Breast epithelium (tissue), 4 donors: Measurements from ENCODE around the gene LTV1. TPM values are rescaled to one million over a fixed set of nuclear protein-coding genes. Genes with fewer than 3 reads are reported as not detected.
"Not testable (repeated sequence)": the region's sequence is repeated elsewhere in the genome, so short reads cannot be mapped to it uniquely, and the experiment has no call there.

Experiments
- DNase-seq, 2 donors: peaks; one replicate each; pipeline ENCODE4 v3.0.0-alpha.2; 2019; ENCODE audit warnings: low spot score in 2 of 2
- H3K27ac ChIP-seq, 2 donors: fragments of 200-600 bp; sonication (generic) in 1 of 2; one replicate each; pipeline ENCODE4 v1.5.1; 2016 to 2019; ENCODE audit warnings: mild to moderate bottlenecking in 1 of 2
- H3K27me3 ChIP-seq, 2 donors: fragments of 200-600 bp; sonication (generic) in 1 of 2; one replicate each; pipeline versions ENCODE4 v1.5.1 to v1.6.0; 2017 to 2019; ENCODE audit warnings: control low read depth in 1 of 2, mild to moderate bottlenecking in 1 of 2
- H3K36me3 ChIP-seq: fragments of 200-600 bp; one replicate; pipeline ENCODE4 v1.5.1; 2019
- H3K4me1 ChIP-seq, 2 donors: fragments of 200-600 bp; sonication (generic); one replicate each; pipeline ENCODE4 v1.5.1; 2016 to 2019; ENCODE audit warnings: control low read depth in 1 of 2
- H3K4me3 ChIP-seq, 3 donors: fragments of 200-600 bp; sonication (generic); 1 replicate in 2 of 3; 2 replicates in 1 of 3; pipeline ENCODE4 v1.5.1; 2016 to 2019; ENCODE audit warnings: mild to moderate bottlenecking in 3 of 3, moderate library complexity in 2 of 3
- H3K9me3 ChIP-seq, 2 donors: fragments of 200-600 bp; sonication (generic) in 1 of 2; one replicate each; pipeline ENCODE4 v1.5.1; 2016 to 2019; ENCODE audit warnings: control low read depth in 1 of 2
- POLR2A ChIP-seq: fragments of 450-650 bp; IDR thresholded peaks from one replicate; pipeline ENCODE4 v1.6.1; 2016; ENCODE audit warnings: antibody characterized with exemption, mild to moderate bottlenecking, moderate library complexity
- POLR2AphosphoS5 ChIP-seq, 3 donors: sonication (generic); formaldehyde crosslinking; IDR thresholded peaks; one replicate each; pipeline ENCODE4 v1.6.1; 2017; ENCODE audit warnings: antibody characterized with exemption in 3 of 3
- intact Hi-C: fragments of 100-400 bp; cut with DNase I; formaldehyde crosslinking; loops from one replicate; pipeline ENCODE4 v1.15.1; 2023; ENCODE audit warnings: low total_unique reads
- total RNA-seq, 3 donors: library from RNA; depleted of rRNA; stranded (reverse); fragments of >200 nt; gene quantifications; one replicate each; pipeline ENCODE4 v1.1.0, GENCODE V29; 2016
- TF ChIP-seq, protein P1 (sequence below), 3 donors: fragments of 450-650 bp; IDR thresholded peaks; one replicate each; pipeline ENCODE4 v1.5.1; 2016 to 2017; ENCODE audit warnings: antibody characterized with exemption in 3 of 3, mild to moderate bottlenecking in 3 of 3, moderate library complexity in 3 of 3

Gene LTV1
- total RNA-seq, 3 donors from 2014 or later, result 16.2 to 22.0 (median 16.7) TPM

- no peak overlapping the region for H3K4me3 ChIP-seq
- H3K36me3 ChIP-seq, result no peaks in the 10 kb centered on the region
- H3K9me3 ChIP-seq, result peaks cover 0 to 9% of the 10 kb centered on the region in 2 donors
- H3K27ac ChIP-seq, result no peak overlapping the region
- no peak for TF ChIP-seq POLR2AphosphoS5 (IDR thresholded peaks at IDR 0.05)
- TF ChIP-seq POLR2A, result no peak
- TF ChIP-seq, protein P1, sequence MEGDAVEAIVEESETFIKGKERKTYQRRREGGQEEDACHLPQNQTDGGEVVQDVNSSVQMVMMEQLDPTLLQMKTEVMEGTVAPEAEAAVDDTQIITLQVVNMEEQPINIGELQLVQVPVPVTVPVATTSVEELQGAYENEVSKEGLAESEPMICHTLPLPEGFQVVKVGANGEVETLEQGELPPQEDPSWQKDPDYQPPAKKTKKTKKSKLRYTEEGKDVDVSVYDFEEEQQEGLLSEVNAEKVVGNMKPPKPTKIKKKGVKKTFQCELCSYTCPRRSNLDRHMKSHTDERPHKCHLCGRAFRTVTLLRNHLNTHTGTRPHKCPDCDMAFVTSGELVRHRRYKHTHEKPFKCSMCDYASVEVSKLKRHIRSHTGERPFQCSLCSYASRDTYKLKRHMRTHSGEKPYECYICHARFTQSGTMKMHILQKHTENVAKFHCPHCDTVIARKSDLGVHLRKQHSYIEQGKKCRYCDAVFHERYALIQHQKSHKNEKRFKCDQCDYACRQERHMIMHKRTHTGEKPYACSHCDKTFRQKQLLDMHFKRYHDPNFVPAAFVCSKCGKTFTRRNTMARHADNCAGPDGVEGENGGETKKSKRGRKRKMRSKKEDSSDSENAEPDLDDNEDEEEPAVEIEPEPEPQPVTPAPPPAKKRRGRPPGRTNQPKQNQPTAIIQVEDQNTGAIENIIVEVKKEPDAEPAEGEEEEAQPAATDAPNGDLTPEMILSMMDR (IDR thresholded peaks at IDR 0.05), result no peak
- no peaks in the 10 kb centered on the region for H3K4me1 ChIP-seq
- no peak for DNase-seq
- H3K27me3 ChIP-seq, result no peaks in the 10 kb centered on the region
- intact Hi-C loops, result no loop called here
Observed at GRCh38 chr6:143872201-143872600, 29.1 kb downstream of the LTV1 start.

GRCh38 chr6:143873600-143873999 lies 30.5 kb downstream of the LTV1 start:
- H3K27ac ChIP-seq, H3K4me1 ChIP-seq, H3K9me3 ChIP-seq, DNase-seq, H3K36me3 ChIP-seq, H3K27me3 ChIP-seq, H3K4me3 ChIP-seq, intact Hi-C loops: not testable (repeated sequence)

DNA sequence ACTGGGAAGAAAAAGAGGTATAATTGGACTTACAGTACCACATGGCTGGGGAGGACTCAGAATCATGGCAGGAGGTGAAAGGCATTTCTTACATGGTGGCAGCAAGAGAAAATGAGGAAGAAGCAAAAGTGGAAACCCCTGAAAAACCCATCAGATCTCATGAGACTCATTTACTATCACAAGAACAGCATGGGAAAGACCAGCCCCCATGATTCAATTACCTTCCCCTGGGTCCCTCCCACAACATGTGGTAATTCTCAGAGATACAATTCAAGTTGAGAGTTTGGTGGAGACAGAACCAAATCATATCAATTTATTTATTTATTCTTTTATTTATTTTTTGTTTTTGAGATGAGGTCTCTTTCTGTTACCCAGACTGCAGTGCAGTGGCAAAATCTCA lies 31.4 kb downstream of the LTV1 start:
- intact Hi-C loops, H3K4me1 ChIP-seq, H3K27ac ChIP-seq, DNase-seq, H3K27me3 ChIP-seq, H3K4me3 ChIP-seq, H3K36me3 ChIP-seq: not testable (repeated sequence)
- peaks cover 9 to 15% of the 10 kb centered on the region in 2 donors for H3K9me3 ChIP-seq

GRCh38 chr6:143877584-143878271 lies 34.6 kb downstream of the LTV1 start:
- DNase-seq, result no peak
- TF ChIP-seq, protein P1 (IDR thresholded peaks at IDR 0.05), result no peak
- TF ChIP-seq POLR2A (no peak), POLR2AphosphoS5 (IDR thresholded peaks at IDR 0.05) (no peak)

DNA sequence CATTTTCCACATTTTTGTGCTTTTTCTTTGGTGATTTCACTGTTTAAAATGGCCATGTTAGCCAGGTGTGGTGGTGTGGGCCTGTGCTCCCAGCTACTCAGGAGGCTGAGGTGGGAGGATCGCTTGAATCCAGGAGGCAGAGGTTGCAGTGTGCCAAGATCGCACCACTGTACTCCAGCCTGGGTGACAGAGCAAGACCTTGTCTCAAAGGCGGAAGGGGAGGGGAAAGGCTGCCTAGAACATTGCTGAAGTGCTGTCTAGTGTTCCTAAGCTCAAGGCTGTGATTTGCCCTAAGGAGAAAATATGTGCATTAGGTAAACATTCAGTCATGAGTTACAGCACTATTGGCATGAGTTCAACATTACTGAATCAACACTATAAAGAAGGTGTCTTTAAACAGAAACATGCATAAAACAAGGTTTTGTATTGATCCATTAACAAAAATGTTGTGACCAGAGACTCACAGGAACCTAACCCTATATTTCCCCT lies 35.2 kb downstream of the LTV1 start:
- intact Hi-C loops, result no loop called here
- Histone ChIP-seq H3K36me3 (no peaks in the 10 kb centered on the region), H3K9me3 (peaks cover 9 to 15% of the 10 kb centered on the region in 2 donors), H3K4me3 (no peak overlapping the region), H3K4me1 (no peaks in the 10 kb centered on the region), H3K27ac (no peak overlapping the region), H3K27me3 (no peaks in the 10 kb centered on the region)
- TF ChIP-seq POLR2A, result no peak
- no peak for DNase-seq

More at GRCh38 chr6:143877584-143878271, 34.6 kb downstream of the LTV1 start:
- no peaks in the 10 kb centered on the region for H3K36me3 ChIP-seq
- H3K4me3 ChIP-seq, result no peak overlapping the region
- intact Hi-C loops, result no loop called here
- peaks cover 9 to 15% of the 10 kb centered on the region in 2 donors for H3K9me3 ChIP-seq
- H3K27ac ChIP-seq, result no peak overlapping the region
- no peaks in the 10 kb centered on the region for H3K27me3 ChIP-seq
- no peaks in the 10 kb centered on the region for H3K4me1 ChIP-seq

DNA sequence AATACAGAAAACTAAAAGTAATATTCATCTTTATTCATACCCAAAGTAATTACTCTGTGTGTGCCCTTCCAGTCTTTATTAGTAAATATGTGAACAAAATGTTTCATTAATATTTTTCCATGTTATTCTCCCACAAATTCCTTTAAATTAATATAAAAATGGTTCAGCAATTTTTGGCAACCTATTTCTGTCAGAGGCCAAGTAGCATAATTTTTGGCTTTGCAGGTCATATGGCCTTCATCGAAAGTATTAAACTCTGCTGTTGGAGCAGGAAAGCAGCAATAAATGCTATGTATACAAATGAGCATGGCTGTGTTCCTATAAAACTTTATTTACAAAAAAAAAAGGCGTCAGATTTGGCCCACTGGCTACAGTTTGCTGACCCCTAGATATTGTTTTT lies 37.3 kb downstream of the LTV1 start:
- H3K27me3 ChIP-seq, result no peaks in the 10 kb centered on the region
- H3K36me3 ChIP-seq, result no peaks in the 10 kb centered on the region
- H3K4me3 ChIP-seq, result no peak overlapping the region
- intact Hi-C loops, result no loop called here
- no peak for TF ChIP-seq POLR2A
- no peak for TF ChIP-seq POLR2AphosphoS5 (IDR thresholded peaks at IDR 0.05)
- TF ChIP-seq, protein P1 (IDR thresholded peaks at IDR 0.05), result no peak
- no peaks in the 10 kb centered on the region for H3K4me1 ChIP-seq
- DNase-seq, result no peak
- H3K27ac ChIP-seq, result no peak overlapping the region
- peaks cover 6 to 15% of the 10 kb centered on the region in 2 donors for H3K9me3 ChIP-seq
